Osteoblast (primary cell): ENCODE results near the gene RNF17. TPM values are rescaled to one million over a fixed set of nuclear protein-coding genes. Genes with fewer than 3 reads are reported as not detected.

Experiments used
- DNase-seq: peaks from one replicate; pipeline ENCODE4 v3.0.0; 2011; ENCODE audit warnings: low spot score, mixed read lengths; ENCODE audit not compliant: insufficient read length; ENCODE audit errors: missing footprints
- H2AFZ ChIP-seq: 2 replicates; pipeline ENCODE4 v1.6.0; 2011; ENCODE audit warnings: mild to moderate bottlenecking, low read length
- H3K27ac ChIP-seq: 2 replicates; pipeline ENCODE4 v1.5.1; 2011; ENCODE audit warnings: mild to moderate bottlenecking, low read depth, low read length, moderate library complexity
- H3K27me3 ChIP-seq: 2 replicates; pipeline ENCODE4 v1.6.0; 2012; ENCODE audit warnings: mild to moderate bottlenecking, control low read depth, inconsistent platforms, low read length, moderate library complexity; ENCODE audit not compliant: insufficient read depth
- H3K36me3 ChIP-seq: 2 replicates; pipeline ENCODE4 v1.5.1; 2011; ENCODE audit warnings: mild to moderate bottlenecking, low read length, control low read depth, moderate library complexity; ENCODE audit not compliant: insufficient read depth
- H3K4me1 ChIP-seq: 2 replicates; pipeline ENCODE4 v1.5.1; 2011; ENCODE audit warnings: mild to moderate bottlenecking, low read length, control low read depth, moderate library complexity; ENCODE audit not compliant: insufficient read depth
- H3K4me2 ChIP-seq: 2 replicates; pipeline ENCODE4 v1.6.0; 2011; ENCODE audit warnings: mild to moderate bottlenecking, low read length; ENCODE audit not compliant: insufficient read depth
- H3K4me3 ChIP-seq: fragments of 200-600 bp; sonication (generic); 3 replicates; pipeline ENCODE4 v1.5.1; 2012; ENCODE audit warnings: mild to moderate bottlenecking, low read length, inconsistent platforms; ENCODE audit not compliant: insufficient read depth
- H3K79me2 ChIP-seq: 2 replicates; pipeline ENCODE4 v1.6.0; 2012; ENCODE audit warnings: mild to moderate bottlenecking, low read length, control low read depth, inconsistent platforms; ENCODE audit not compliant: insufficient read depth
- H3K9me3 ChIP-seq: 2 replicates; pipeline ENCODE4 v1.5.1; 2011; ENCODE audit warnings: low read depth, low read length, control low read depth
- H4K20me1 ChIP-seq: 2 replicates; pipeline ENCODE4 v1.6.0; 2012; ENCODE audit warnings: mild to moderate bottlenecking, low read length, control low read depth; ENCODE audit not compliant: insufficient read depth
- total RNA-seq: library from RNA; depleted of rRNA; stranded (reverse); fragments of >200 nt; gene quantifications from 2 replicates; pipeline ENCODE4 v1.2.3, GENCODE V29; 2012
- TF ChIP-seq, protein P1 (sequence below): IDR thresholded peaks from 2 replicates; pipeline ENCODE4 v1.5.1; 2011; ENCODE audit warnings: mild to moderate bottlenecking, low read depth, low read length, moderate library complexity; ENCODE audit errors: extremely low read depth

The RNF17 gene
- total RNA-seq, 1 donor, result not detected

DNA sequence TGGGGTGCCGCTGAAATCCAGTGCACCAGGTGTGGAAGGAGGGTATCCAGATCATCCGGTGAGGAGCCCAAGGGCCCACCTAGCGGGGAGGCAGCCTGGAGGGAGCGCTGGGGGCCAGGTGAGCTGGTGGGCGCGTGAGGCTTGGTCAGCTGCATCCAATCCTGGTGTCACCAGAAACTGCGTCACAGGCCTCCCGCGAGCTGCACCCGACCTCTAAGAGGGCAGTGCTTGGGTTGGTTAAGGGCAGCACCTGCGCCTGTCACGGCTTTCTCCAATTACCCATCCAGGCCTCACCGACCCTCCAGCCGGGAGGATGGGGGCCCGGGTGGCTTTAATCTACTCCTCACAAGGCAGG lies 284 bp downstream of the RNF17 start:
- Histone ChIP-seq H3K36me3 (no peaks in the 10 kb centered on the region), H3K4me2 (no peak overlapping the region), H3K4me1 (no peaks in the 10 kb centered on the region), H3K27ac (no peak overlapping the region), H3K79me2 (no peaks in the 10 kb centered on the region), H3K9me3 (no peaks in the 10 kb centered on the region), H3K27me3 (no peaks in the 10 kb centered on the region), H4K20me1 (no peaks in the 10 kb centered on the region), H2AFZ (no peak overlapping the region), H3K4me3 (no peak overlapping the region)
- TF ChIP-seq, protein P1, sequence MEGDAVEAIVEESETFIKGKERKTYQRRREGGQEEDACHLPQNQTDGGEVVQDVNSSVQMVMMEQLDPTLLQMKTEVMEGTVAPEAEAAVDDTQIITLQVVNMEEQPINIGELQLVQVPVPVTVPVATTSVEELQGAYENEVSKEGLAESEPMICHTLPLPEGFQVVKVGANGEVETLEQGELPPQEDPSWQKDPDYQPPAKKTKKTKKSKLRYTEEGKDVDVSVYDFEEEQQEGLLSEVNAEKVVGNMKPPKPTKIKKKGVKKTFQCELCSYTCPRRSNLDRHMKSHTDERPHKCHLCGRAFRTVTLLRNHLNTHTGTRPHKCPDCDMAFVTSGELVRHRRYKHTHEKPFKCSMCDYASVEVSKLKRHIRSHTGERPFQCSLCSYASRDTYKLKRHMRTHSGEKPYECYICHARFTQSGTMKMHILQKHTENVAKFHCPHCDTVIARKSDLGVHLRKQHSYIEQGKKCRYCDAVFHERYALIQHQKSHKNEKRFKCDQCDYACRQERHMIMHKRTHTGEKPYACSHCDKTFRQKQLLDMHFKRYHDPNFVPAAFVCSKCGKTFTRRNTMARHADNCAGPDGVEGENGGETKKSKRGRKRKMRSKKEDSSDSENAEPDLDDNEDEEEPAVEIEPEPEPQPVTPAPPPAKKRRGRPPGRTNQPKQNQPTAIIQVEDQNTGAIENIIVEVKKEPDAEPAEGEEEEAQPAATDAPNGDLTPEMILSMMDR, result no peak
- no peak for DNase-seq

DNA sequence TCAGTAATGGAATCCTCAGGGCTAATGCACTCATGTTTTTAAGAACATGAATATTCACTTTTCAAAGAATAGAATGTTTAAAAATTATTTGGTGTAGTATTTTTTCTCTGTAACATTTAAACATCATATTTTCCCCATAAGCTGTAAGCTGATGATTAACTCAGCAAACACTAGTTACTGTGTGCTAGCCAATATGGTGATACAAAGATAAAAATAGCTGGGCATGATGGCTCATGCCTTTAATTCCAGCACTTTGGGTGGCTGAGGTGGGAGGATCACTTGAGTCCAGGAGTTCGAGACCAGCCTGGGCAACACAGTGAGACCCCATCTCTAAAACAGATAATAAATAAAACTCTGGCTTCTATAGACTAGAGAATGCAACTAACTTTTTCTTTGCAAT lies 13.2 kb downstream of the RNF17 start:
- Histone ChIP-seq H2AFZ (no peak overlapping the region), H3K27me3 (no peaks in the 10 kb centered on the region), H3K4me1 (no peaks in the 10 kb centered on the region), H3K79me2 (no peaks in the 10 kb centered on the region), H3K36me3 (no peaks in the 10 kb centered on the region), H3K27ac (no peak overlapping the region), H3K4me3 (no peak overlapping the region), H4K20me1 (no peaks in the 10 kb centered on the region), H3K9me3 (no peaks in the 10 kb centered on the region), H3K4me2 (no peak overlapping the region)
- TF ChIP-seq, protein P1, result no peak
- no peak for DNase-seq

DNA sequence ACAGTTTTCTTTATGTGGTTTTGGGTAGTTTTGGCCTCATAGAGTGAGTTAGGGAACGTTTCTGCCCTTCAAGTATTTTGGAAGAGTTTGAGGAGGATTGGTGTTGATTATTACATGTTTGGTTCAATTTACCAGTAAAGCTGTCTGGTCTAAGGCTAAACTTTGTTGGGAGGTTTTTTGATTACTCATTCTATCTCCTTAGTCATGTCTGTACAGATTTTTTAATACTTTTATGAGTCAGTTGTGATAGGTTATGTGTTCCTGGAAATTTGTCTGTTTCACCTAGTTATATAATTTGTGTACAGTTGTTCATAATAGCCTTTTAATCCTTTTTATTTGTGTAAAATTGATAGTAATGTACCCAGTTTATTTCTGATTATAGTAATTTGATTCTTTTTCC lies 20.4 kb downstream of the RNF17 start:
- no peak for DNase-seq
- Histone ChIP-seq H3K9me3 (no peaks in the 10 kb centered on the region), H3K4me2 (no peak overlapping the region), H3K4me1 (no peaks in the 10 kb centered on the region), H4K20me1 (no peaks in the 10 kb centered on the region), H3K79me2 (no peaks in the 10 kb centered on the region), H3K4me3 (no peak overlapping the region), H3K36me3 (no peaks in the 10 kb centered on the region), H3K27me3 (no peaks in the 10 kb centered on the region), H3K27ac (no peak overlapping the region), H2AFZ (no peak overlapping the region)
- TF ChIP-seq, protein P1, result no peak

DNA sequence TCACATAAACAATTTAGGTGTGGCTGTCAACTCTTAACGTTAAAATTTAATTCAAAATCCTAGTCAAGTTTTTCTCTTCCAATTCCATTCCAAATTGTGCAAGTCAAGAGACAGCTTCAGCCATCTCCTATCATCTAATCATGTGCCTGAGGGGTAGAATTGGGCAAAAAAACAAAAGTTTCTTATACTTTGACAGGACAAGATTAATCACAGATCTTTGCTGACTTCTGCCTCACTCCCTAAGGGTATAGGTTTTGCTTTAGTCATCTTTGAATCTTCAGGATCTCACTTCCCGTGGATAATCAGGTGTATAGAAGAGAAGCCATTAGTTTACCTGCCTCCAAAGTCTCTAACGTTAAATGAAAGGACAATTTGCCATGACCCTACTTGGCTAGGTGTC lies 24.6 kb downstream of the RNF17 start:
- Histone ChIP-seq H3K27me3 (peaks cover 5% of the 10 kb centered on the region), H3K4me3 (no peak overlapping the region), H3K9me3 (no peaks in the 10 kb centered on the region), H4K20me1 (no peaks in the 10 kb centered on the region), H2AFZ (no peak overlapping the region), H3K36me3 (no peaks in the 10 kb centered on the region), H3K27ac (no peak overlapping the region), H3K4me1 (no peaks in the 10 kb centered on the region), H3K4me2 (no peak overlapping the region), H3K79me2 (no peaks in the 10 kb centered on the region)
- DNase-seq, result no peak
- TF ChIP-seq, protein P1, result no peak
